ENCODE measurements around the gene RAB4A. TPM values are rescaled to one million over a fixed set of nuclear protein-coding genes. Genes with fewer than 3 reads are reported as not detected.

Gene RAB4A
- total and polyA plus RNA-seq, 7 experiments from 2014 or later, result 9.6 to 47.9 (median 36.7) TPM

GRCh38 chr1:229300099-229300757 is 29.3 kb downstream of the RAB4A start:
- Mint-ChIP-seq H3K36me3 (peaks cover 11 to 41% (median 23%) of the 10 kb centered on the region in 5 donors), H3K4me3 (no peak overlapping the region), H3K9me3 (no peaks in the 10 kb centered on the region), H3K4me1 (peaks cover 0 to 9% (median 4%) of the 10 kb centered on the region in 7 donors), H3K27me3 (no peaks in the 10 kb centered on the region), H3K27ac (peak overlapping the region in 2 of 9 donors; percentile 29 to 55)
- Histone ChIP-seq H3K9me3 (ENCODE audit: control insufficient read depth in 2 of 3, low read length in 3 of 3) (no peaks in the 10 kb centered on the region), H3K27me3 (ENCODE audit: control insufficient read depth in 2 of 2, insufficient read depth in 2 of 2, low read length in 2 of 2) (no peaks in the 10 kb centered on the region), H3K4me1 (ENCODE audit: control insufficient read depth in 2 of 2, insufficient read depth in 2 of 2, low read length in 2 of 2) (no peaks in the 10 kb centered on the region), H3K27ac (ENCODE audit: low read depth, low read length) (no peak overlapping the region), H3K36me3 (ENCODE audit: control insufficient read depth in 2 of 3, insufficient read depth in 3 of 3, low read length in 3 of 3) (peaks cover 4 to 64% (median 13%) of the 10 kb centered on the region in 3 experiments), H3K4me3 (ENCODE audit: low read length) (no peak overlapping the region)
- POLR2A ChIA-PET, result no interaction called here
- ATAC-seq (no peak), DNase-seq (no peak)
- intact Hi-C loops (cut with micrococcal nuclease), result no loop called here
- CTCF ChIA-PET, result no interaction called here

DNA sequence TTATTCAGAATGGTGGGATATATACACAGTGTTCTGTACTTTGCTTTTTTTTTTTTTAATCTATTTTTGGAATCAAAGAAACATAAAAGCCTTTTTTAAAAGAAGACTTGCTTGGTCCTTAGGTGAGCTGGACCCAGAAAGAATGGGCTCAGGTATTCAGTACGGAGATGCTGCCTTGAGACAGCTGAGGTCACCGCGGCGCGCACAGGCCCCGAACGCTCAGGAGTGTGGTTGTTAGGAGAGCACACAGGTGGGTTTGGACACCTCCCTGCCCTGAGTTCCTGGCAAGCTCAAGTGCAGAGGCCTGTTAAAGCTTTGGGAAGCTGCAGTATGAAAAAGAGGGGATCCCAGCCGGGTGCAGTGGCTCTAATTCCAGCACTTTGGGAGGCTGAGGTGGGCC is 31.8 kb downstream of the RAB4A start:
- Mint-ChIP-seq H3K27me3 (no peaks in the 10 kb centered on the region), H3K4me3 (no peak overlapping the region), H3K27ac (no peak overlapping the region), H3K9me3 (no peaks in the 10 kb centered on the region), H3K4me1 (peaks cover 0 to 14% (median 4%) of the 10 kb centered on the region in 7 donors), H3K36me3 (peaks cover 11 to 38% (median 23%) of the 10 kb centered on the region in 5 donors)
- POLR2A ChIA-PET, result no interaction called here
- H3K4me3 ChIP-seq (ENCODE audit: low read length), result no peak overlapping the region
- no peak for DNase-seq
- H3K27me3 ChIP-seq (ENCODE audit: control insufficient read depth in 2 of 2, insufficient read depth in 2 of 2, low read length in 2 of 2), result no peaks in the 10 kb centered on the region
- H3K36me3 ChIP-seq (ENCODE audit: control insufficient read depth in 2 of 3, insufficient read depth in 3 of 3, low read length in 3 of 3), result peaks cover 4 to 44% (median 13%) of the 10 kb centered on the region in 3 experiments
- CTCF ChIA-PET, result interaction anchor here (0.6 kb wide), 1 partner anchor 1764 kb away, joined by 3 read pairs; no protein-coding TSS in a partner anchor
- no peaks in the 10 kb centered on the region for H3K4me1 ChIP-seq (ENCODE audit: control insufficient read depth in 2 of 2, insufficient read depth in 2 of 2, low read length in 2 of 2)
- H3K27ac ChIP-seq (ENCODE audit: low read depth, low read length), result no peak overlapping the region
- H3K9me3 ChIP-seq (ENCODE audit: control insufficient read depth in 2 of 3, low read length in 3 of 3), result no peaks in the 10 kb centered on the region
- no peak for ATAC-seq
- intact Hi-C loops (cut with micrococcal nuclease), result no loop called here

DNA sequence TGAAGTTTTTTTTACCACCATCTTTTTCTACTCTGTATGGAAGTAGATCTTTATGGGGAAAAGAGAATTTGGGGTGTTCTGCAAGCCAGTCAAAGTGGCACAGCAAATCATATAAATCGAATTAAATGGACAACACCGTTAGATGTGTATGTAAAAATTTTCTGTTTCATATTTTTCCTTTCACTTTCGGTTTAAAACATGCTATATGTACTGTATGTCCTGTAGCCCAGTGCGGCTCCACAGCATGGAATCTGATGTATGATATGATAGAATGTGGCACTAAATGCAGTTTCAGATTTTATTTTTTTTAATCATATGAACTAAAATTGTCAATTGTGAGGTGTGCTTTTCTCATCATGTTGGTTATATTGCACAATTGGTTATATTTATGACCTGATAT is 32.9 kb downstream of the RAB4A start:
- Mint-ChIP-seq H3K4me3 (no peak overlapping the region), H3K9me3 (no peaks in the 10 kb centered on the region), H3K36me3 (peaks cover 18 to 40% (median 27%) of the 10 kb centered on the region in 5 donors), H3K27me3 (no peaks in the 10 kb centered on the region), H3K27ac (no peak overlapping the region), H3K4me1 (peaks cover 3 to 14% (median 4%) of the 10 kb centered on the region in 7 donors)
- Histone ChIP-seq H3K36me3 (ENCODE audit: control insufficient read depth in 2 of 3, insufficient read depth in 3 of 3, low read length in 3 of 3) (peaks cover 4 to 43% (median 9%) of the 10 kb centered on the region in 3 experiments), H3K4me1 (ENCODE audit: control insufficient read depth in 2 of 2, insufficient read depth in 2 of 2, low read length in 2 of 2) (no peaks in the 10 kb centered on the region), H3K4me3 (ENCODE audit: low read length) (no peak overlapping the region), H3K27me3 (ENCODE audit: control insufficient read depth in 2 of 2, insufficient read depth in 2 of 2, low read length in 2 of 2) (no peaks in the 10 kb centered on the region), H3K9me3 (ENCODE audit: control insufficient read depth in 2 of 3, low read length in 3 of 3) (no peaks in the 10 kb centered on the region), H3K27ac (ENCODE audit: low read depth, low read length) (no peak overlapping the region)
- DNase-seq (no peak), ATAC-seq (no peak)
- POLR2A ChIA-PET, result no interaction called here
- CTCF ChIA-PET, result no interaction called here
- intact Hi-C loops (cut with micrococcal nuclease), result no loop called here

GRCh38 chr1:229305392-229305791 is 34.5 kb downstream of the RAB4A start:
- ChIA-PET CTCF (no interaction called here), POLR2A (no interaction called here)
- H3K36me3 Mint-ChIP-seq, result peaks cover 13 to 31% (median 14%) of the 10 kb centered on the region in 5 donors
- intact Hi-C loops (cut with micrococcal nuclease), result loop anchor here in 1 of 2 donors (5.0 kb wide), 1 partner anchor 33 kb away; the partner anchor contains the start of gene RAB4A
- H3K4me1 ChIP-seq (ENCODE audit: control insufficient read depth in 2 of 2, insufficient read depth in 2 of 2, low read length in 2 of 2), result no peaks in the 10 kb centered on the region
- H3K27me3 Mint-ChIP-seq, result no peaks in the 10 kb centered on the region
- H3K4me1 Mint-ChIP-seq, result peaks cover under 1 to 14% (median 5%) of the 10 kb centered on the region in 7 donors
- no peak for DNase-seq
- no peaks in the 10 kb centered on the region for H3K27me3 ChIP-seq (ENCODE audit: control insufficient read depth in 2 of 2, insufficient read depth in 2 of 2, low read length in 2 of 2)
- H3K27ac ChIP-seq (ENCODE audit: low read depth, low read length), result no peak overlapping the region
- no peak overlapping the region for H3K27ac Mint-ChIP-seq
- H3K9me3 Mint-ChIP-seq, result no peaks in the 10 kb centered on the region
- H3K4me3 ChIP-seq (ENCODE audit: low read length), result no peak overlapping the region
- no peak overlapping the region for H3K4me3 Mint-ChIP-seq
- H3K36me3 ChIP-seq (ENCODE audit: control insufficient read depth in 2 of 3, insufficient read depth in 3 of 3, low read length in 3 of 3), result peaks cover under 1 to 32% (median 4%) of the 10 kb centered on the region in 3 experiments
- no peaks in the 10 kb centered on the region for H3K9me3 ChIP-seq (ENCODE audit: control insufficient read depth in 2 of 3, low read length in 3 of 3)
- ATAC-seq, result no peak

DNA sequence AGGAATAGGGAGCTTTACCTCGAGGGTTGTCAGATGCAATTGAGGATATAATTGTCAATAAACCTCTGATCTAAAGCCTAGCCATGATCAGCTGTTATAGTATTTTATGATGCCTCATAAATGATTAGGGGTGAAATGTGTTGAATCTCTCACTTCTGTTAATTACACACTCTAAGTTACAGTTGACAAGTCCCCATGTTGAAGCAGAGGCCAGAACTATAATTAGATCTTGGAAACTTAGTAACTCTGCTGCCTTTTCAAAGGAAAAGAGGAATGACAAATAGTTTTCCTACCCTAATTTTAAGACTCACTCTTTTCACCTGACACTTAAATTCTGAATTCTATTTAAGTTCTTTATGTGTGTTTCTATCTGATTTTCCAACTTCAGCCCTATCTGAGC is 38.2 kb downstream of the RAB4A start:
- Histone ChIP-seq H3K4me3 (ENCODE audit: low read length) (no peak overlapping the region), H3K9me3 (ENCODE audit: control insufficient read depth in 2 of 3, low read length in 3 of 3) (no peaks in the 10 kb centered on the region), H3K27ac (ENCODE audit: low read depth, low read length) (no peak overlapping the region), H3K36me3 (ENCODE audit: control insufficient read depth in 2 of 3, insufficient read depth in 3 of 3, low read length in 3 of 3) (peaks cover 0 to 10% (median 0%) of the 10 kb centered on the region in 3 experiments), H3K4me1 (ENCODE audit: control insufficient read depth in 2 of 2, insufficient read depth in 2 of 2, low read length in 2 of 2) (no peaks in the 10 kb centered on the region), H3K27me3 (ENCODE audit: control insufficient read depth in 2 of 2, insufficient read depth in 2 of 2, low read length in 2 of 2) (no peaks in the 10 kb centered on the region)
- peaks cover 10 to 34% (median 16%) of the 10 kb centered on the region in 5 donors for H3K36me3 Mint-ChIP-seq
- ChIA-PET POLR2A (no interaction called here), CTCF (no interaction called here)
- ATAC-seq (no peak), DNase-seq (no peak)
- H3K4me3 Mint-ChIP-seq, result no peak overlapping the region
- no peak overlapping the region for H3K27ac Mint-ChIP-seq
- H3K4me1 Mint-ChIP-seq, result peaks cover 0 to 5% (median 0%) of the 10 kb centered on the region in 7 donors
- H3K27me3 Mint-ChIP-seq, result no peaks in the 10 kb centered on the region
- intact Hi-C loops (cut with micrococcal nuclease), result loop anchor here in 1 of 2 donors (5.0 kb wide), 1 partner anchor 37 kb away; the partner anchor contains the start of gene RAB4A
- H3K9me3 Mint-ChIP-seq, result no peaks in the 10 kb centered on the region

DNA sequence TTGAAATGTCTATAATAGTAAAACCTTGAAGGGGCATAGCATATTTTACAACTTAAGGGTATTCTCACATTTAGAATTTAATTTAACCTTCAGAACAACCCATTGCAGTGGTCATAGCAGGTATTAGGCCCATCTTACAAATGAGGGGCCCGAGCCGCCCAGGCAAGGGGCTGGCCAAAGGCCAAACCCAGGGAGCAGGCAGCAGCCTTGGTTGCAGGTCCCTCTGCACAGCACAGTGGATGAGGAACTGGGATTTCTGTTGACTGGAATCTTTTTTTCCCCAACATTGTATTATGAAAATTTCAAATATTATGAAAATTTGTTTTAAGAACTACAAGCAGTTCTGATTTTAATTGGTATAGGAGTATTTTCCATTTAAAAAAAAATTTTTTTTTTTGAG is 38.8 kb downstream of the RAB4A start:
- Mint-ChIP-seq H3K4me1 (peaks cover 0 to 5% (median 0%) of the 10 kb centered on the region in 7 donors), H3K36me3 (peaks cover 10 to 34% (median 16%) of the 10 kb centered on the region in 5 donors), H3K4me3 (no peak overlapping the region), H3K27me3 (no peaks in the 10 kb centered on the region), H3K27ac (no peak overlapping the region), H3K9me3 (no peaks in the 10 kb centered on the region)
- no peak for DNase-seq
- H3K4me3 ChIP-seq (ENCODE audit: low read length), result no peak overlapping the region
- H3K27ac ChIP-seq (ENCODE audit: low read depth, low read length), result no peak overlapping the region
- no peaks in the 10 kb centered on the region for H3K4me1 ChIP-seq (ENCODE audit: control insufficient read depth in 2 of 2, insufficient read depth in 2 of 2, low read length in 2 of 2)
- H3K27me3 ChIP-seq (ENCODE audit: control insufficient read depth in 2 of 2, insufficient read depth in 2 of 2, low read length in 2 of 2), result no peaks in the 10 kb centered on the region
- ChIA-PET CTCF (no interaction called here), POLR2A (interaction anchor here (0.9 kb wide), 1 partner anchor 32 kb away, joined by 4 read pairs; no protein-coding TSS in a partner anchor)
- ATAC-seq, result no peak
- peaks cover 0 to 5% (median 0%) of the 10 kb centered on the region in 3 experiments for H3K36me3 ChIP-seq (ENCODE audit: control insufficient read depth in 2 of 3, insufficient read depth in 3 of 3, low read length in 3 of 3)
- intact Hi-C loops (cut with micrococcal nuclease), result loop anchor here in 1 of 2 donors (5.0 kb wide), 1 partner anchor 37 kb away; the partner anchor contains the start of gene RAB4A
- H3K9me3 ChIP-seq (ENCODE audit: control insufficient read depth in 2 of 3, low read length in 3 of 3), result no peaks in the 10 kb centered on the region
